Stimulated activated CD4-positive, alpha-beta T cell treated with anti-CD3 and anti-CD28 coated beads, Interleukin-4, amount 100 ng/mL, for 4 hours (primary cell): Measurements from ENCODE around the gene SEM1.
A peak's percentile ranks its signal among the peaks of the same experiment; 100 is the strongest.
"Not testable (repeated sequence)": the region's sequence is repeated elsewhere in the genome, so short reads cannot be mapped to it uniquely, and the experiment has no call there.

Experiments used
- DNase-seq, 2 experiments: peaks; one replicate each; pipeline ENCODE4 v3.0.0-alpha.2; 2020

Gene SEM1

DNA sequence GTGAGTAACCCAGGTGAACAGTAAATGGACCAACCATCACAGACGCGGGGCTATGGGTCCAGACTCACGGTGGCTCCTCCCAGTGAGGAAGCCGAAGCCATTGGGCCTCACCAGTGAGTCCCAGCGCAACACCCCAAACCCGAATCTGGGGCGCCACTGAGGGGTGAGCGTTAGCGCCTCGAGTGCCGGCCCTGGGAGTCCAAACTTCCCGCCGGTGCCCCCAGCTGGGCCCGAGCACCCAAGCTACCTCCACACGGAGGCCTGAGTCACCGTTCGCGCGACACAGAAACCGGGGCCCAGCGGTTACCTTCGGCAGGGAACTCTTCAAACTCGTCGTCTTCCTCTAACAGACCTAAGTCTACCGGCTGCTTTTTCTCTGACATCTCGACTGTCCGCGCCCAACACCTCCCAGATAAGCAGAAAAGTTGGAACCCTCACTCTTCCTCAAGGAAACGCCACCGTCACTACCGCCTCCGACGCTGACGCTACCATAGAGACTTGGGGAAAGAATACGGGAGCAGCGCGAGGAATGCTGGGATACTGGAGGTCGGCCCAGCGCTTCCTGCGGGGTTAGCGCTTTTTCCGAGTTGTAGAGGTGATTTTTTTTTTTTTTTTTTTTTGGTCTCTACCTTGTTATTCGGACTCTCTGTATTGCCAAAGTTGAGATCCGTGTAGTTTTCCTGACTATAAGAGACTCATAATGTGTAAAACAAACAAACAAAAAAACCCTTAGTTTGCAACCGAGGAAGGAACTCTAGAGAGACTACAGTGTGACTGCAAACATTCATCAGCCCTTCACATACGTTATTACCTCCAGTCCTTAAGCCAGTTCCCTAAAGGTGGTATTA is at the start of gene SEM1:
SEM1 (minus strand) TSS at position 466 of the 848 bp plus-strand sequence; CDS start at position 383, 83 bp downstream.
- DNase-seq = peak; percentile 58 to 63

GRCh38 chr7:96757880-96758279 is 48.2 kb upstream of the SEM1 start:
- DNase-seq = not testable (repeated sequence)

GRCh38 chr7:96747418-96747940 is 37.8 kb upstream of the SEM1 start:
- DNase-seq = no peak

GRCh38 chr7:96740130-96740529 is 30.5 kb upstream of the SEM1 start:
- no peak for DNase-seq

DNA sequence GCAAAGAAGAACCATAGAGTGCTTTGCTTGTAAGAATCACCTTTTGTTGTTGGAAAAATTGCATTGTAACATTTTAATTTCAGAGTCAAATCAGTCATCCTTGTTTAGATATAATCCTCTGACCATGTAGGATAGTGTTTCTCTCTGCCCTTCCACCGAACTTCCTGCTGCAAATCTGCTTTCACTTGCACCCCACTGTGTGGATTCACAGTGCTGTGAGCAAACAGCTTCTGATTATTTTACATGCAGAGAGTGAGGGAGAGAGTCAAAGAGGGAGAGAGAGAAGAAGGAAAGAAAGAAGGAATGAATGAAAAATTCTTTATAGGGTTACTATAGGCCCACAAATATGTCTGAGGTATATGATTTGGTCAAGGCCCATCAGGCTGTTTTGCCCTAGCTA is 30.0 kb upstream of the SEM1 start:
- no peak for DNase-seq

DNA sequence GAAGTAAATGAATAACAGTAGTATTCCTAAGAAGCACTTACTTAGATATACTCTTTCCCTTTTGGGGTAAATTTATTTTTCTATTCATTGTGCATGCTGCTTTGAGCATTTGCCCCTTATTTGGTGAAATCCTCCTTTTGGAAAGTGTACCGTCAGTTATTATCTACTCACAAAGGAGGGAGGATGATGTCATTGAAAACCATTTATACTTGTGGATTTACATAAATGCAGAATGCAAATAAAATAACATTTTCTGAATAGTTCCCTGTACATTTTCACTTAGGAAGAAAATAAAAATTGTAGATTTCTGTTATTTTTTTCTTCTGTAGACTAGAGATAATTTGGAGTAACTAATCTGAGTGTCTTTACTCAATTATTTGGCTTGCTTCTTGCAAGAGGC is 29.5 kb upstream of the SEM1 start:
- no peak for DNase-seq

DNA sequence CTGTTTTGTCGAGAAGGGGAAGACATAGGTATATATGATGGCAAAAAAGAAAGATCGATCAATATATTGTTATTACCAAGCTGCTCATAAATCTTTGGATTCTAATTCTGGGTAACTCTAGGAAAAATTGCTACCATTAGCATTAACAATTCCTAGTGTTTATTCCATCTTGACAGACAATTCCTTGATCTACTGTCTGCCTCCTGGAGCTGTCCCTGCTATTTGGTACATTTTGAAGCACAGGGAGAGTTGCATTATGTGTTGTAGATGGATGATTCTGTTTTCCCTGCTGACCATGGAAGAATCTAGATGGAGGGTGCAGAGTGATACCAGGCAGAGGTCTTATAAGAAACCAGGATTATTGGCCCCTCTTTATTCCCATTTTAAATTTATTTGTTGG is 29.1 kb upstream of the SEM1 start:
- DNase-seq = no peak

GRCh38 chr7:96737545-96738050 is 28.0 kb upstream of the SEM1 start:
- no peak for DNase-seq

DNA sequence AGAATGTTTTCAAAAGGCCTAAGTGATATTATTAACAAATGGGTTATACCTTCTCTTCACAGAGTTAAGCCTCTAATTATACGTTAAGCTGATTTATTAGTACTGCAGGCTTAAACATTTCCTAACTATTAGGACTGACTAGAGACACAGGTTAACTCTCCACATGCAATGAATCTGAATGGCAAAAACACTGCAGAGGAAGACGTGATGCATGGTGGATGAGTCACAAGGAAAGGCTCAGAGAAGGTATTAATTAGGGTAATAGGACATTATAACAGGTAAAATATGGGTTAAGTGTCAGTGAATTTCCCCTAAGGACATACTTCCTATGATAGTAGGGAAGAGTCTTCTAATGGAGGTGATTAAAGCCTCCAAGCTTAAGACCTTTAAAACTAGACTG is 24.7 kb upstream of the SEM1 start:
- DNase-seq = no peak

GRCh38 chr7:96729820-96730219 is 20.2 kb upstream of the SEM1 start:
- DNase-seq = no peak

DNA sequence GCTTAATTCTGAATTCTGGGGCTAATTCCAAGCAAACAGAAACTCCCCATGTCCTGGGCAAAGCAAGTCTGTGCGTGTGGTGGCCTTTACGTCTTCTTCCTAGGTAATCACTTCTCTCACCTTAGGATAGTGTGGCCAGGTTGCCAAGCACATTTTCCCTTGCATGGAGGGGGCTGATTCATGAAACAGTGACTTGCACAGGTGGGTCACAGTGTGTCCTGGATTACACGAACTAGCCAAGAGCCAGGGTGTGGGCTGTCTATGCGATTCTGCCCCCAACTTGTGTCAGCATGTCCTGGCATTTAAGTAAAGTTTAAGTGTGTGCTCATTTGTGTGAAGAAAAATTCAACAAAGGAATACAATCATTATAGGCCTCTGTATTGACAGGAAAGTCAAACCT is 18.5 kb upstream of the SEM1 start:
- no peak for DNase-seq

GRCh38 chr7:96727534-96728088 is 18.0 kb upstream of the SEM1 start:
- DNase-seq = no peak

GRCh38 chr7:96723622-96724021 is 14.0 kb upstream of the SEM1 start:
- no peak for DNase-seq

- not testable (repeated sequence) for DNase-seq
Measured at GRCh38 chr7:96722928-96723327, 13.3 kb upstream of the SEM1 start.

DNA sequence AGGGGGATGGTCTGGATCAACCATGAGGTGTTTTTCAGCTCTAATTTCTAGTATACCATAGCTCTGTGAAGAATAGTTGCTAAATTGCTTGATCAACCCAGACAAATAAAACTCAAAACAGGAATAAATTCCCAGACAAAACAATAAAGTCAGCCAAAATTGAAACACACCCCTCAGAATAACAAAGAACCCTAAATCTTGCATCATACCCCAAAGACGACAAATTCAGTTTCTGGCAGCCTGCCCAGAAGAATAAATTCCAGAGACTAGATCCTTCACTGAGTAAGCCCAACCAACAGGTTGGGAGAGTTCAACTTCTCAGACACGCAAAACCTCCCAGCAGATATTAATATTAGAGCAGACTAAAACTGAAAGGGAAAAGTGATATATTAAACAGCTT is 11.2 kb upstream of the SEM1 start:
- no peak for DNase-seq

DNA sequence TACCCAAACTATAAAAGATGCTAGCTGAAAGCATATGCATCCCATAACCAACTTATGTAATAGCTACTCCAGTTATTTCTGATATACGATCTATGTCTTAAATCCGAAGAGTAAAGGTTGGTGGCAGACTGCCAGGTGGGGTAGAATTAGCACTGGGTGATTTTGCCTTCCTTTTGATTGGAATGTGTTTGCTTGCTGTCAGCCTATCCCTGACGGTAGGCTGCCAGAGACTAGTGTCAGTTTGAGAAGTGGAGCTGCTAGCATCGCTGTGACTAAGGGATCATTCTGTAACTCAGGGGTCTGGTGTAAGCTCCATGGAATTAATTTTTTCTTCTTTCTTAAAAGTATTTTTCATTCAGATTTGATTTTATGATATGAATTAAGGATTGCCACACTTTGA is 9.5 kb upstream of the SEM1 start:
- DNase-seq = no peak

GRCh38 chr7:96718107-96719003 is 8.7 kb upstream of the SEM1 start:
- DNase-seq = no peak

DNA sequence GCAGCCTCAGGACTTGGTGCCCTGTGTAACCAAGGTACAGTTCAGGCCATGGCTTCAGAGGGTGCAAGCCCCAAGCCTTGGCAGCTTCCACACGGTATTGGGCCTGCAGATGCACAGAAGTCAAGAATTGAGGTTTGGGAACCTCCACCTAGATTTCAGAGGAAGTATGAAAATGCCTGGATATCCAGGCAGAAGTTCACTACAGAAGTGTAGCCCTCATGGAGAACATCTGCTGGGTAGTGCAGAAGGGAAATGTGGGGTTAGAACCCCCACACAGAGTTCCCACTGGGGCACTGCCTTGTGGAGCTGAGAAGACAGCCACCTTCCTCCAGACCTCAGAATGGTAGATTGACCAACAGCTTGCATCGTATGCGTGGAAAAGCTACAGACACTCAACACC is 3.4 kb upstream of the SEM1 start:
- DNase-seq = no peak

DNA sequence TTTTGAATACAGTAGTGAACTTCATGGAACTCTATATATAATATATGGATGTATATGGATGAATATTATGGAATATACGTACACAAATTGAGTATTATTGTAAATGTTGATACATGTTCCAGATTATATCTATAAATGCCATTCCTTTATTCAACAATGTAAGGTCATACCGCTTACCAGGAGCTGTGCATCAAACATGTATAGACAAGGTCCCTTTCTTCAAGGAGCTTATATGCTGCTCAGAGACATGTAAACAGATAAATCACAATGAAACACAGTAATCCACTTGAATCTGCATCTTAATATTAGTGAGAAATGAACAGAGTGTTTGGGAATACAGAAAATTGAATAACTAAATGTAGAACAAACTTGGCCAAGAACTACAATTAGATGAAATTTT is 898 bp upstream of the SEM1 start:
- DNase-seq = no peak

GRCh38 chr7:96708872-96709271 is 774 bp downstream of the SEM1 start:
- DNase-seq = no peak

DNA sequence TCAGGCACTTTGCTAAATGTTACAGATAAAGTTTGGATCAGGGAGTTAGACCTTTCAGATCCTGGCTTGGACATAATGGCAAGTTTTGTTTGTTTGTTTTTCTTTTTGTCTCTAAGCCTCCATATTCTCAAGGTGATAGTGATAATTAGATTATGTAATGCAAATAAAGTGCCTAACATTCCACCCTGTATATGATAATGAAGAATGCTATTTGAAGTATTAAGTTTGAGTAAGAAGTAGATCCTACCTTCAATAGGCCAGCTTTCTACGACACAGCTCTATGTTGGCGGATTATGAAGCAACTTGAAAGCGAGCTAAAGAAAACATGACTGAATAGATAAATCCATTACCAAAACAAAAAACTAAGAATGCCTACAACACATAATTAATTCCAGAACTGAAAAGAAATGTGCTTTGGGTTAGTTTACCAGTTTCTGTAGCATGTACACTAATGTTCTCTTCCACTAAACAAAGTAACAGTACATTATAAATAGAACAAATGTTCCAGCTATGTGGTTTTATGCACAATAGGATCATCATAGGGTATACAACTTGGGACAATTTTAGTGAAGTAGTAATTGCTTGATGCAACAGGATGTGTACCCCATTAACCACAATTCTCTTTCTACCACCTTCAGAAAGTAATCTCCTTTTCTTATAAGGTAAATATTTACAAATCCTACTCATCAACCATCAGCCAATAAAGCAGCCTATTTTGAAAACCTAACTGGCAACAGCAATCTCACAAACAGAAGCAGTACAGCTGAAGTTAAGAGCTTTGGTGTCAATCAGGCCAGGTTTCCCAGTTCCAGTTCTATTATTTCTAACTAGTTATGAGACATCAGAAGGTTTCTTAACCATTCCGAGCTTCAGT is 1.5 kb downstream of the SEM1 start:
- DNase-seq = no peak

DNA sequence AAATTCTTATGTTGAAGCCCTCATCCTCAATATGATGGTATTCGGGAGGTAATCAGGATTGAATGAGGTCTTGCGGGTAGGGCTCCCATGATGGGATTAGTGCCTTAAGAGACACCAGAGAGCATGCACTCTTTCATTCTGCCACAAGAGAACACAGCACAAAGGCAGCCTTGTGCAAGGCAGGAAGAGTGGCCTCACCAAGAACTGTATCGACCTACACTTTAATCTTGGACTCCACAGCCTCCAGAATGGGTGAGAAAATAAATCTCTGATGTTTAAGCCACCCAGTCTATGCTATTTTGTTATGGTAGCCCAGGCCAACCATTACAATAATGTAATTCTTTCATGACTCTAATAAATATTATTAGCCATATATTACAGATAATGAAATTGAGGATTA is 8.4 kb downstream of the SEM1 start:
- no peak for DNase-seq
